Adrenal gland (tissue), 5 donors: ENCODE results near the gene ACRBP.

Source experiments
- POLR2A ChIP-seq, 2 donors: fragments of 450-650 bp; IDR thresholded peaks; one replicate each; pipeline ENCODE4 v1.6.1; 2017; ENCODE audit warnings: antibody characterized with exemption in 2 of 2, mild to moderate bottlenecking in 2 of 2, moderate library complexity in 1 of 2
- TF ChIP-seq, protein P1 (sequence below), 6 experiments: fragments of 450-650 bp in 4 of 6; fragments of 200-600 bp in 2 of 6; sonication (generic) in 1 of 6; IDR thresholded peaks; 1 replicate in 5 of 6; 2 replicates in 1 of 6; pipeline versions ENCODE4 v1.5.1 to v1.8.0; 2016 to 2021; ENCODE audit warnings: antibody characterized with exemption in 6 of 6, mild to moderate bottlenecking in 2 of 6, moderate library complexity in 1 of 6
- donor health status: DM: no; HTN: no; CAD: no.

DNA sequence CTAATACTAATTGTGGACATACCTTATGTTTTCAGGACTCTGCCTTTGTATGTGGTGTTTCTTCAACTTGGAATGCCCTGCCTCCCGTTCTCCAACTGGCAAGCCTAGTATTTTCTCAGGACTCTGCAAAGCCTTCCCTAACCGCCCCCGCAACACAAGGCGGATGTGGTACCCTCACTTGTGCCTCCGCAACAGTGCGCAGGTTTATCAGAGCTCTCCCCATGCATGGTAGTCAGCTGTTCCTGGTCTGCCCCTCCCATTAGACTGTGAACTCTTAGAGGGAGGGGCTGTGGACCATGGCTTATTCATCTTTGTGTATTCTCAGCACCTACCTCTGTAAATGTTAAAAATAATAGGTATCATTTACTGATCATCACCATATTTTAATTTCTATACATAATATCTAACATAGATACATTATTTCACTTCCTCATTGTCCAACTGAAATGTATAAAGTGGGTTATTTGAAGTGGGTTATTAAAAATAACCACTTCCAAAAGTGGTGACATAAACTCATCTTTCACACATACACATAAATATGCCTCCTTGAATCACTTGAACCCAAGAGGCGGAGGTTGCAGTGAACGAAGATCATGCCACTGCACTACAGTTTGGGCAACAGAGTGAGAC lies 20.5 kb downstream of the ACRBP start:
- TF ChIP-seq, protein P1, sequence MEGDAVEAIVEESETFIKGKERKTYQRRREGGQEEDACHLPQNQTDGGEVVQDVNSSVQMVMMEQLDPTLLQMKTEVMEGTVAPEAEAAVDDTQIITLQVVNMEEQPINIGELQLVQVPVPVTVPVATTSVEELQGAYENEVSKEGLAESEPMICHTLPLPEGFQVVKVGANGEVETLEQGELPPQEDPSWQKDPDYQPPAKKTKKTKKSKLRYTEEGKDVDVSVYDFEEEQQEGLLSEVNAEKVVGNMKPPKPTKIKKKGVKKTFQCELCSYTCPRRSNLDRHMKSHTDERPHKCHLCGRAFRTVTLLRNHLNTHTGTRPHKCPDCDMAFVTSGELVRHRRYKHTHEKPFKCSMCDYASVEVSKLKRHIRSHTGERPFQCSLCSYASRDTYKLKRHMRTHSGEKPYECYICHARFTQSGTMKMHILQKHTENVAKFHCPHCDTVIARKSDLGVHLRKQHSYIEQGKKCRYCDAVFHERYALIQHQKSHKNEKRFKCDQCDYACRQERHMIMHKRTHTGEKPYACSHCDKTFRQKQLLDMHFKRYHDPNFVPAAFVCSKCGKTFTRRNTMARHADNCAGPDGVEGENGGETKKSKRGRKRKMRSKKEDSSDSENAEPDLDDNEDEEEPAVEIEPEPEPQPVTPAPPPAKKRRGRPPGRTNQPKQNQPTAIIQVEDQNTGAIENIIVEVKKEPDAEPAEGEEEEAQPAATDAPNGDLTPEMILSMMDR (IDR thresholded peaks at IDR 0.05) = no peak
- no peak for TF ChIP-seq POLR2A (IDR thresholded peaks at IDR 0.05)
